Progenitor cell of endocrine pancreas (in vitro differentiated cells): ENCODE measurements around the gene SERPING1. TPM values are rescaled to one million over a fixed set of nuclear protein-coding genes. Genes with fewer than 3 reads are reported as not detected.

Experiments
- DNase-seq: peaks from one replicate; pipeline ENCODE4 v3.0.0; 2021; ENCODE audit warnings: low spot score; ENCODE audit not compliant: unreplicated experiment
- H3K27ac Mint-ChIP-seq: 2 replicates; pipeline ENCODE4 v1.8.0; 2021; ENCODE audit warnings: mild to moderate bottlenecking, moderate library complexity, mixed read lengths
- H3K27me3 Mint-ChIP-seq: 2 replicates; pipeline ENCODE4 v1.8.0; 2021; ENCODE audit warnings: mixed read lengths
- H3K36me3 Mint-ChIP-seq: 2 replicates; pipeline ENCODE4 v1.8.0; 2022; ENCODE audit warnings: mixed read lengths; ENCODE audit not compliant: insufficient read depth
- H3K4me1 Mint-ChIP-seq: 2 replicates; pipeline ENCODE4 v1.8.0; 2021; ENCODE audit warnings: low read depth, mixed read lengths
- H3K4me3 Mint-ChIP-seq: 2 replicates; pipeline ENCODE4 v1.8.0; 2021; ENCODE audit warnings: low read depth, mild to moderate bottlenecking, moderate library complexity, mixed read lengths
- H3K9me3 Mint-ChIP-seq: 2 replicates; pipeline ENCODE4 v1.8.0; 2021; ENCODE audit warnings: low read depth, mixed read lengths
- total RNA-seq: library from RNA; stranded (reverse); gene quantifications from 2 replicates; pipeline ENCODE4 v1.2.1, GENCODE V29; 2021
- TF ChIP-seq, protein P1 (sequence below): fragments of 200-600 bp; sonication (generic); IDR thresholded peaks from one replicate; pipeline ENCODE4 v1.5.0; 2021; ENCODE audit warnings: antibody characterized with exemption, mild to moderate bottlenecking; ENCODE audit not compliant: unreplicated experiment

Gene SERPING1
- total RNA-seq, 1 donor from 2014 or later = 190 TPM

DNA sequence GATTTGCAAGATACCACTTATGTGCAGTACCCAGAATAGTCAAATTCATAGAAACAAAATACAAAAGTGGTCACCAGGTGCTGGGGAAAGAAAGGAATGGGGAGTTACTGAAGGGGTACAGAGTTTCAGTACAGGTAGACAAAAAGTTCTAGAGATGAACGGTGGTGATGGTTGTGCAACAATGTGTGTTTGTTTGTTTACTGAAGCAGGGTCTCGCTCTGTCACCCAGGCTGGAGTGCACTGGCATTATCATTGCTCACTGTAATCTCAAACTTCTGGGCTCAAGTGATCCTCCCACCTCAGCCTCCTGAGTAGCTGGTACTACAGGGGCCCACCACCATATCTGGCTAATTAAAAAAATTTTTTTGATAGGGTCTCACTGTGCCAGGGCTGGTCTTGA lies 42.1 kb upstream of the SERPING1 start:
- H3K36me3 Mint-ChIP-seq = peaks cover 9% of the 10 kb centered on the region
- H3K27ac Mint-ChIP-seq = no peak overlapping the region
- no peaks in the 10 kb centered on the region for H3K4me1 Mint-ChIP-seq
- TF ChIP-seq, protein P1, sequence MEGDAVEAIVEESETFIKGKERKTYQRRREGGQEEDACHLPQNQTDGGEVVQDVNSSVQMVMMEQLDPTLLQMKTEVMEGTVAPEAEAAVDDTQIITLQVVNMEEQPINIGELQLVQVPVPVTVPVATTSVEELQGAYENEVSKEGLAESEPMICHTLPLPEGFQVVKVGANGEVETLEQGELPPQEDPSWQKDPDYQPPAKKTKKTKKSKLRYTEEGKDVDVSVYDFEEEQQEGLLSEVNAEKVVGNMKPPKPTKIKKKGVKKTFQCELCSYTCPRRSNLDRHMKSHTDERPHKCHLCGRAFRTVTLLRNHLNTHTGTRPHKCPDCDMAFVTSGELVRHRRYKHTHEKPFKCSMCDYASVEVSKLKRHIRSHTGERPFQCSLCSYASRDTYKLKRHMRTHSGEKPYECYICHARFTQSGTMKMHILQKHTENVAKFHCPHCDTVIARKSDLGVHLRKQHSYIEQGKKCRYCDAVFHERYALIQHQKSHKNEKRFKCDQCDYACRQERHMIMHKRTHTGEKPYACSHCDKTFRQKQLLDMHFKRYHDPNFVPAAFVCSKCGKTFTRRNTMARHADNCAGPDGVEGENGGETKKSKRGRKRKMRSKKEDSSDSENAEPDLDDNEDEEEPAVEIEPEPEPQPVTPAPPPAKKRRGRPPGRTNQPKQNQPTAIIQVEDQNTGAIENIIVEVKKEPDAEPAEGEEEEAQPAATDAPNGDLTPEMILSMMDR = no peak
- no peak overlapping the region for H3K4me3 Mint-ChIP-seq
- no peaks in the 10 kb centered on the region for H3K9me3 Mint-ChIP-seq
- no peaks in the 10 kb centered on the region for H3K27me3 Mint-ChIP-seq
- no peak for DNase-seq

DNA sequence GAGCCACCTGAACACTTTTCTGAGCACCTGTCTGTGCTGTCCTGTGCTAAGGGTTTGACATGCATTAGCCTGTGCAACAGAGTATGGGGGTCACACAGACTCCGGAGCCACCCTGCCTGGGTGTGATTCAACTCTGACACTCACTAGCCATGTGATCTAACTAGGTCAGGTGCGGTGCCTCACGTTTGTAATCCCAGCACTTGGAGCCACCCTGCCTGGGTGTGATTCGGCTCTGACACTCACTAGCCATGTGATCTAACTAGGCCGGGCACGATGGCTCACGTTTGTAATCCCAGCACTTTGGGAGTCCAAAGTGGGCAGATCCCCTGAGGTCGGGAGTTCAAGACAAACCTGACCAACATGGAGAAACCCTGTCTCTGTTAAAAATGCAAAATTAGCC lies 41.4 kb upstream of the SERPING1 start:
- Mint-ChIP-seq H3K4me3 (no peak overlapping the region), H3K27me3 (no peaks in the 10 kb centered on the region), H3K27ac (no peak overlapping the region), H3K9me3 (no peaks in the 10 kb centered on the region), H3K36me3 (peaks cover 9% of the 10 kb centered on the region), H3K4me1 (no peaks in the 10 kb centered on the region)
- TF ChIP-seq, protein P1 = no peak
- DNase-seq = no peak

DNA sequence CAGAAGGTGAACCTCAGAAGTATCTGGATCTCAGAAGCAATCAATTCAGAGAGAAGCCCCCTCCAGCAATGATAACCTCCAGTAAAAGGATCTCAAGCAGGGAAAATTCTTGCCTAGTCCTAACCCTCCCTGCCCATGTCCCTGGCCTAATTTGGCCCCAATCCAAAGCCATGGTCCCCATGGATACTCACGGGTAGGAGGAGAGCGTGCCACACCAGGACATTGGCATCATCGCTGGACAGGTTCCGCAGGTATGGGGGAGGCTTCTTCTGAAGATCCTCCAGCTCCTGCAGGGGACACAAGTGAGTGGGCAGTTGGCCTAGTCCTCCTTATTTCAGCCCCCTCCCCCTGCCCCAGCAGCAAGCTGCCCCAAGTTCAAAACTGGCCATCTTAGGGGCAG lies 37.3 kb upstream of the SERPING1 start:
- Mint-ChIP-seq H3K27me3 (no peaks in the 10 kb centered on the region), H3K9me3 (no peaks in the 10 kb centered on the region), H3K36me3 (peaks cover 4% of the 10 kb centered on the region), H3K4me1 (peaks cover 3% of the 10 kb centered on the region), H3K27ac (no peak overlapping the region), H3K4me3 (no peak overlapping the region)
- TF ChIP-seq, protein P1 = no peak
- DNase-seq = no peak

DNA sequence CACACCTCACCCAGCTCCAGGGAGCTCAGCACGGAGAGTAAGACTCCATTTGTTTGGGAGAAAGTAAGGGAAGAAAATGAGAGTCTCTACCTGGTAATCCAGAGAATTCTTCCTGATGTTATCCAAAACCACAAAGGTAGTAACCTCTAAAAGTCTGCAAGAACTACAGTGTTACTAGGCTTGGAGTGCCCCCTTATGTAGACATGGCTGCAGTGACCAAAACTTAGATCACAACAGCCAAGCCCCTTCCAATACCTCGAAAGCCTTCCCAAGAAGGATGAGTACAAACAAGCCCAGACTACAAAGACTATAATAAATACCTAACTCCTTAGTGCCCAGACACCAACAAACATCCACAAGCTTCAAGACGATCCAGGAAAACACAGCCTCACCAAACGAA lies 34.9 kb upstream of the SERPING1 start:
- TF ChIP-seq, protein P1 = peak; percentile 27
- no peak overlapping the region for H3K4me3 Mint-ChIP-seq
- H3K9me3 Mint-ChIP-seq = no peaks in the 10 kb centered on the region
- DNase-seq = no peak
- H3K4me1 Mint-ChIP-seq = peaks cover 12% of the 10 kb centered on the region
- no peak overlapping the region for H3K27ac Mint-ChIP-seq
- H3K36me3 Mint-ChIP-seq = no peaks in the 10 kb centered on the region
- H3K27me3 Mint-ChIP-seq = no peaks in the 10 kb centered on the region

DNA sequence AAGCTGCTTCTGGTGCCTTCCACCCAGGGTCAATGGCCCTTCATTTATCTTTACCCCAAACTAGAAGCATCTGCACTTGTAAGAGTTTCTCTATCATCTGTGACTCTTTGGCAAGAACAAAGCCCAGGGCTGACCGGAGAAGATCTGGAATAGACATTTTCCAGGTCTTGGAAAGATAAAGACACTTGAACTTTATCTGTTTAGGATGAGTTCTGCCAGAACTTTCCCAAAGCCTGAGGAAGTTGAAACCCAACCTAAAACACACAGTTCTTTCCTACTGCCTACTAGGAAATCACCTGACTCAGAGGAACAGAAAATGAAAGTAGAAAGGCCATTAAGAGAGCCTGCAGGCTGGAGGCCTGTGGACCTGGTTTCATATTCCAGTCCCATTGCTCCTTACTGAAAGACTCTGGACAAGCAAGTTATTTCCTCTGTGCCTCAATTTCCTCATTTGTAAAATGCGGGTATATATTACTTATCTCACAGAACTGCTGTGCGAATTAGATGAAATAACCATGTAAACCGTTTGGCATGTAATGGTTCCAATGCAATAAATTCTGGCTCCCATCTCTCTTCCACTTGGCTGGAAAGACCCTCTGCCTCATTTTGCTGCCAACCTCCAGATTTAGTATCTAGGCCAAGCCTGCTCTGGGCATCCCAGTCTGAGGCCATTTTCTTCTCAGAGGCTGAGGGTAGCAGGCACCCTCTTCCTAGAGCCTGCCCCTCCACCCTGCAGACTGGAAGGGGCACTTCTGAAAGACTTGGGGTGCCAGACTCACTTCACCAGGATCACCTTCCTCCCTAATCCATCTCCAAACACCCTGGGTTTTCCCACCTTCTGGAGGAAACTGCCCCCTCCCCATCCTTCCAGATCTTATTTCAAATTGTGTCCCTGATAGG lies 31.2 kb upstream of the SERPING1 start:
- peak overlapping the region; percentile 56 for H3K4me3 Mint-ChIP-seq
- no peaks in the 10 kb centered on the region for H3K9me3 Mint-ChIP-seq
- TF ChIP-seq, protein P1 = no peak
- H3K27me3 Mint-ChIP-seq = no peaks in the 10 kb centered on the region
- H3K4me1 Mint-ChIP-seq = peaks cover 24% of the 10 kb centered on the region
- no peaks in the 10 kb centered on the region for H3K36me3 Mint-ChIP-seq
- DNase-seq = no peak
- peak overlapping the region; percentile 88 for H3K27ac Mint-ChIP-seq
